ENCODE measurements around the gene ANXA8. TPM values are rescaled to one million over a fixed set of nuclear protein-coding genes. Genes with fewer than 3 reads are reported as not detected.

ANXA8 gene
- total RNA-seq, 4 donors from 2014 or later = not detected

DNA sequence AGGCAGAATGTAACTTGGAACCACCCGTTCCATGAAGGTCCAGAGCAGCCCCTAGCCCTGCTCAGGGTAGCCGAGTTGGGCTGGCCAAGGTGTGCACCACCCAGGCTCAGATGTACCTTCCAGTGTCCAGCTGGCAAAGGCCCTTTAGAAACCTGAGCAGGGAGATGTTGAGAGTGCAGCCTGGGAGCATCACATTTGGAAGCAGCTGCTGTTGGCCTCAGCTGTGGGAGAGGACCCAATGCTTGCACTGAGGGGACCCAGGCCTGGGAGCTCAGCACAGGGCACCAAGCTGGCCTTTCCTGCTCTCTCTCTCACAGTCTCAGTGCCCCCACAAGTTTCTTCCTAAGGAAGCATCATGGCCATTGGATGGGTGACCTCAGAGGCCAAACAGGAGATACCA, 33.5 kb downstream of the ANXA8 start:
- H3K9me3 ChIP-seq = no peaks in the 10 kb centered on the region
- DNase-seq = no peak
- H3K4me3 ChIP-seq = no peak overlapping the region
- H3K27me3 ChIP-seq = no peaks in the 10 kb centered on the region
- no peaks in the 10 kb centered on the region for H3K36me3 ChIP-seq
- H3K27ac ChIP-seq = no peak overlapping the region
- H3K4me1 ChIP-seq = no peaks in the 10 kb centered on the region
- TF ChIP-seq POLR2A (IDR thresholded peaks at IDR 0.05) = no peak
- TF ChIP-seq, protein P1, sequence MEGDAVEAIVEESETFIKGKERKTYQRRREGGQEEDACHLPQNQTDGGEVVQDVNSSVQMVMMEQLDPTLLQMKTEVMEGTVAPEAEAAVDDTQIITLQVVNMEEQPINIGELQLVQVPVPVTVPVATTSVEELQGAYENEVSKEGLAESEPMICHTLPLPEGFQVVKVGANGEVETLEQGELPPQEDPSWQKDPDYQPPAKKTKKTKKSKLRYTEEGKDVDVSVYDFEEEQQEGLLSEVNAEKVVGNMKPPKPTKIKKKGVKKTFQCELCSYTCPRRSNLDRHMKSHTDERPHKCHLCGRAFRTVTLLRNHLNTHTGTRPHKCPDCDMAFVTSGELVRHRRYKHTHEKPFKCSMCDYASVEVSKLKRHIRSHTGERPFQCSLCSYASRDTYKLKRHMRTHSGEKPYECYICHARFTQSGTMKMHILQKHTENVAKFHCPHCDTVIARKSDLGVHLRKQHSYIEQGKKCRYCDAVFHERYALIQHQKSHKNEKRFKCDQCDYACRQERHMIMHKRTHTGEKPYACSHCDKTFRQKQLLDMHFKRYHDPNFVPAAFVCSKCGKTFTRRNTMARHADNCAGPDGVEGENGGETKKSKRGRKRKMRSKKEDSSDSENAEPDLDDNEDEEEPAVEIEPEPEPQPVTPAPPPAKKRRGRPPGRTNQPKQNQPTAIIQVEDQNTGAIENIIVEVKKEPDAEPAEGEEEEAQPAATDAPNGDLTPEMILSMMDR (IDR thresholded peaks at IDR 0.05) = no peak

DNA sequence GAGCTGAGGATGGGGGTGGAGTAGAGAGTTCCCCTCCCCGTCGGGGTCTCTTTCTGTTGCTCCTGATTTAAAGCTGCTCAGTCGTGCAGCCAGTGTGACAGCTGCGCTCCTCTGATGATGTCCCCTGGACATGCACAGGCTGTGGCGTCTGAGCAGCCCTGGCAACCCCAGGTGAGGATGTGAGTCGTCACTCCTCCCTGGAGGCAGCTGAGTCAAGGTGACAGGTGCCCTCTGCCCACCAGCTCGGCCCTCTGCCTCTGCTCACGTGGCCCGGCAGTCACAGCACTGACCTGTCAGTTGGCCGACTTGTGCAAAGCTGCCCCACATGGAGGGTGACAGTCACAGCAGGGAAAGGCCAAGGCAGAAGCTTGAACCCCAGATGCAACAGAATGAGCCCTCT, 33.9 kb downstream of the ANXA8 start:
- Histone ChIP-seq H3K4me3 (no peak overlapping the region), H3K36me3 (no peaks in the 10 kb centered on the region), H3K9me3 (no peaks in the 10 kb centered on the region), H3K27ac (no peak overlapping the region), H3K4me1 (no peaks in the 10 kb centered on the region), H3K27me3 (no peaks in the 10 kb centered on the region)
- DNase-seq = peak in 1 of 3 donors; percentile 27
- TF ChIP-seq, protein P1 (IDR thresholded peaks at IDR 0.05) = no peak
- TF ChIP-seq POLR2A (IDR thresholded peaks at IDR 0.05) = no peak

DNA sequence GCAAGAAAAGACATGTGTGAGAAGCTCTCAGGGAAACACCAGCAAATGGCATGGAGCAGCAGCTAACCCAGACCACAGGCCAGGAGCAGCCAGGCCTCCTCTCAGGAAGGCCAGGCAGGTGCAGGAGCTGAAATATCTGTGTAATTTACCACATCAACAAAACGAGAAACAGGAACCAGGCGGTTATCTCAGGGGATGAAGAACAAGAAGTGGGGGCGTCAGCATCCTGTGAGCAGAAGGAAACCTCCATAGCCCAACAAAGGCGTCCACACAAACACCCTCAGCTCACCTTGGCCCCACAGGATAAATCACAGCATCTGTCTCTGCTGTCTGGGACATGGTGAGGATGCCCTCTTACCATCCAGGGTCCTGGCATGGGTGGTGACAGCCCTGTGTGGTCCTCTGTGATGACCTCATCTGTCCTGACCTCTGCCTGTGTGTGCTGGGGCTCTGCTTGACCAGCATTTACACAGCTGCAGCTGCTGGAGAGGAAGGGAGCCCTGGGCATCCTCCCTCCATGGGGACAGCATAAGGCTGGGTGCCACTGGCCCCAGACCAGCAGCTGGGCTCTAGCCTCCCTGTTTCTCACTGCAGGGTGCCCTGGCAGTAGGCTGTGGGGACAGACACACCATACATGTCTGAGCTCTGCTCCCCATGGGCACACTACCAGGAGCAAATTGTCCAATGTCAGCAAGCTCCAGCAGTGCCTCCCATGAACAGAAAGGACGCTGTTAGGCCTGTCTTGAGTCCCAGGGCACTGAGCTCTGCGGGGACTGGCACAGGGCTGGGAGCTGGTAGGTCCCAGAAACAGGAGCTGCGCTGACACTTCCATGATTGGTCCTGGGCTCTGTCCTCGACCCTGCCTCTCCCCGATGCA, 34.6 kb downstream of the ANXA8 start:
- no peak for TF ChIP-seq POLR2A (IDR thresholded peaks at IDR 0.05)
- TF ChIP-seq, protein P1 (IDR thresholded peaks at IDR 0.05) = no peak
- H3K4me1 ChIP-seq = no peaks in the 10 kb centered on the region

DNA sequence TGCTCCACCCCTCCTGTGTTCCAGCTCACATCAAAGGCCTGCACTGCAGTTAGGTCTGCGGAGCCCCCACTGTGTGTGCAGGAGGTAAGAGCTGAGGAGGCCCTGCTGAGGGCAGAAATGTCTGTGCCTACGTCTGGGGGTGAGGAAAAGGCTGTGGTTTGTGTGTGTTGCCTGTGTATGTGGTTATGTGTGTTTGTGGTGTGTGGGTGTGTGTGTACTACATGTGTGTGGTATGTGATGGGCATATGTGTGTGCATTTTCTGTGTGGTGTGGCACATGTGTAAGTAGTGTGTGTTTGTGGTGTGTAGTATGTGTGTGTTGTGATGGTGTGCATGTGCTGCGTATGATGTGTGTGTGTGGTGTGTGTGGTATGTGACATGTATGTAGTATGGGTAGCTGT, 36.2 kb downstream of the ANXA8 start:
- Histone ChIP-seq H3K36me3 (no peaks in the 10 kb centered on the region), H3K4me1 (no peaks in the 10 kb centered on the region), H3K9me3 (no peaks in the 10 kb centered on the region), H3K27me3 (no peaks in the 10 kb centered on the region), H3K4me3 (no peak overlapping the region), H3K27ac (no peak overlapping the region)
- DNase-seq = no peak
- no peak for TF ChIP-seq POLR2A (IDR thresholded peaks at IDR 0.05)
- TF ChIP-seq, protein P1 (IDR thresholded peaks at IDR 0.05) = no peak

More for the DNA sequence above, 34.6 kb downstream of the ANXA8 start:
- DNase-seq = peak in 1 of 3 donors; percentile 35
- no peaks in the 10 kb centered on the region for H3K9me3 ChIP-seq
- H3K36me3 ChIP-seq = no peaks in the 10 kb centered on the region
- no peak overlapping the region for H3K4me3 ChIP-seq
- no peak overlapping the region for H3K27ac ChIP-seq
- no peaks in the 10 kb centered on the region for H3K27me3 ChIP-seq

DNA sequence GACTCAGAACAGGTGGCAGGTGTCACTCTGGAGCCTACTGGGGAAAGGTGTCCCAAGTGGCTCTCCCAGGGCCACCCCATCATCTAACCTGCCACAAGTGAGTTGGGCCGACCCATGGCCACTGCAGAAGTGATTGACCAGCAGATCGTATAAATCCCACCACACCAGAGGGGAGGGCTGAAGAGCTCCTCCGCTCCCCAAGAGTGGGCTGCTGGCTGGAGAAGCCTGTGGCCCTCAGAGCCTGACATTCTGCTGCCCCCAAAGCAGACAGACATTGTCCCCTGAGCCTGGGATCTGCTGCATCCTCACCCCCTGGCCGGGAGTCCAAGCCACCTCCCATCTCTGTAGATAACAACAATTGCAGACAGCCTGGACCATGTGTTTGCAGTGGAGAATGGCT, 36.7 kb downstream of the ANXA8 start:
- Histone ChIP-seq H3K27me3 (no peaks in the 10 kb centered on the region), H3K36me3 (no peaks in the 10 kb centered on the region), H3K9me3 (no peaks in the 10 kb centered on the region), H3K4me1 (no peaks in the 10 kb centered on the region), H3K4me3 (no peak overlapping the region), H3K27ac (no peak overlapping the region)
- TF ChIP-seq, protein P1 (IDR thresholded peaks at IDR 0.05) = no peak
- no peak for TF ChIP-seq POLR2A (IDR thresholded peaks at IDR 0.05)
- peak in 1 of 3 donors; percentile 24 for DNase-seq

Measured in Peyer's patch (tissue), 4 donors.